Glutamatergic neuron (in vitro differentiated cells): ENCODE results near the gene SLC23A2. TPM values are rescaled to one million over a fixed set of nuclear protein-coding genes. Genes with fewer than 3 reads are reported as not detected.
"Not testable (repeated sequence)": the region's sequence is repeated elsewhere in the genome, so short reads cannot be mapped to it uniquely, and the experiment has no call there.

ENCODE experiments used
- DNase-seq: peaks from one replicate; pipeline ENCODE4 v3.0.0; 2022
- H3K27ac Mint-ChIP-seq: one replicate; pipeline ENCODE4 v1.8.0; 2020; ENCODE audit warnings: mild to moderate bottlenecking, mixed read lengths, inconsistent platforms; ENCODE audit not compliant: unreplicated experiment
- H3K27me3 Mint-ChIP-seq: one replicate; pipeline ENCODE4 v1.8.0; 2020; ENCODE audit warnings: mild to moderate bottlenecking, moderate library complexity, mixed read lengths, inconsistent platforms; ENCODE audit not compliant: unreplicated experiment
- H3K36me3 Mint-ChIP-seq: one replicate; pipeline ENCODE4 v1.8.0; 2020; ENCODE audit warnings: mild to moderate bottlenecking, mixed read lengths, inconsistent platforms; ENCODE audit not compliant: unreplicated experiment
- H3K4me1 Mint-ChIP-seq: one replicate; pipeline ENCODE4 v1.8.0; 2020; ENCODE audit warnings: mild to moderate bottlenecking, low read depth, mixed read lengths, inconsistent platforms; ENCODE audit not compliant: unreplicated experiment
- H3K4me3 Mint-ChIP-seq: one replicate; pipeline ENCODE4 v1.8.0; 2020; ENCODE audit warnings: mild to moderate bottlenecking, mixed read lengths, inconsistent platforms; ENCODE audit not compliant: unreplicated experiment
- H3K9me3 Mint-ChIP-seq: one replicate; pipeline ENCODE4 v1.8.0; 2020; ENCODE audit warnings: mild to moderate bottlenecking, moderate library complexity, mixed read lengths, inconsistent platforms; ENCODE audit not compliant: unreplicated experiment
- CTCF ChIP-seq: fragments of 200-600 bp; sonication (generic); IDR thresholded peaks from one replicate; pipeline ENCODE4 v1.5.0; 2021; ENCODE audit not compliant: partially characterized antibody, unreplicated experiment
- total RNA-seq: library from RNA; stranded (reverse); fragmentation: NEBNext Ultra II Directional; extraction: Animal tissue kit (Norgen Biotek cat#: 25700); gene quantifications from one replicate; pipeline ENCODE4 v1.2.1, GENCODE V29; 2021; ENCODE audit not compliant: unreplicated experiment

The SLC23A2 gene
- total RNA-seq, 1 donor from 2014 or later: 20.4 TPM

GRCh38 chr20:4987130-4987529 lies 14.2 kb downstream of the SLC23A2 start:
- no peaks in the 10 kb centered on the region for H3K9me3 Mint-ChIP-seq
- peaks cover 2% of the 10 kb centered on the region for H3K4me1 Mint-ChIP-seq
- TF ChIP-seq CTCF: no peak
- H3K36me3 Mint-ChIP-seq: no peaks in the 10 kb centered on the region
- H3K27ac Mint-ChIP-seq: no peak overlapping the region
- H3K4me3 Mint-ChIP-seq: no peak overlapping the region
- H3K27me3 Mint-ChIP-seq: no peaks in the 10 kb centered on the region
- no peak for DNase-seq

- TF ChIP-seq CTCF: no peak
- Mint-ChIP-seq H3K4me3 (no peak overlapping the region), H3K9me3 (no peaks in the 10 kb centered on the region), H3K27ac (no peak overlapping the region), H3K27me3 (no peaks in the 10 kb centered on the region), H3K4me1 (peaks cover 2% of the 10 kb centered on the region), H3K36me3 (no peaks in the 10 kb centered on the region)
- no peak for DNase-seq
Measured at GRCh38 chr20:4985658-4986057, 15.7 kb downstream of the SLC23A2 start.

DNA sequence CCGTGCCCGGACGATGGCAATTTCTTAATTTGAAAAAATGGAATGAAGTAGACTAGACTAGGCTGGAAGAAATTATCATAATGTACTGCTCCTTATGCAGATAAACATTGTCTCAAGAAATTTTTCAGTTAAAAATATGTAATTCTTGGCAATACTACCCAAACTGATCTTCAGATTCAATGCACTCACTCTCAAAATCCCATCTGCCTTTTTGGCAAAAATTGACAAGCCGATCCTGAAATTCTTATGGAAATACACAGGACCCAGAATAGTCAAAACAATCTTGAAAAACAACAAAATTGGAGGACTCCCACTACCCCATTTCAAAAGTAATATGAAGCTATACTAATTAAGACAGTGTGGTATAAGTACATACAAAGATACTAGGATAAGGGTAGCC lies 19.0 kb downstream of the SLC23A2 start:
- Mint-ChIP-seq H3K27ac (no peak overlapping the region), H3K36me3 (no peaks in the 10 kb centered on the region), H3K27me3 (no peaks in the 10 kb centered on the region), H3K9me3 (no peaks in the 10 kb centered on the region), H3K4me3 (no peak overlapping the region), H3K4me1 (peaks cover 2% of the 10 kb centered on the region)
- no peak for TF ChIP-seq CTCF
- DNase-seq: no peak

DNA sequence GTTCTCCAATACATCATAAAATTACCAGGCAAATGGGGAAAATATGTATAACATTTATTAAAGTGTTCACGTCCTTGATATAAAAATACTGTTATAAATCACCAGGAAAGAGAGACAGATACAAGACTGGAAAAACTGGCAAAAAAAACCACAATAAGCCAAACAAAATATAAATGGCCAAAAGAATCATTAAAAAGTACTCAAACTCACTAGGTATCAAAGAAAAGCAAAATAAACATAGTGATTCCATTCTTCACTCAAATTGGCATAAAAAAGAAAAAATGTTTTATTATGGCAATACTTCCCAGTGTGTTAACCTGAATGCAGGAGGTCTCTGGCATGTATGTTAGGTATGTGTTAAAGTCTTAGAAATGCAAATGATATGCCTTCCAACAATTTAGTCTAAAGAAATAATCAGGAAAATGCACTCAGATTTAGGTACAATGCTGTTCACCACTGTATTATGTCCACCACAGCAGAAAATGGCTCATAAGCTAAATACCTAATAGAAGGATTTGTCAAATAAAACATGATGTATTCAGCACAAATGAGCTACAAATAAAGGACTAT lies 21.4 kb downstream of the SLC23A2 start:
- H3K27me3 Mint-ChIP-seq: no peaks in the 10 kb centered on the region
- DNase-seq: no peak
- no peak overlapping the region for H3K27ac Mint-ChIP-seq
- TF ChIP-seq CTCF: no peak
- H3K9me3 Mint-ChIP-seq: no peaks in the 10 kb centered on the region
- H3K4me1 Mint-ChIP-seq: no peaks in the 10 kb centered on the region
- H3K4me3 Mint-ChIP-seq: no peak overlapping the region
- H3K36me3 Mint-ChIP-seq: no peaks in the 10 kb centered on the region

DNA sequence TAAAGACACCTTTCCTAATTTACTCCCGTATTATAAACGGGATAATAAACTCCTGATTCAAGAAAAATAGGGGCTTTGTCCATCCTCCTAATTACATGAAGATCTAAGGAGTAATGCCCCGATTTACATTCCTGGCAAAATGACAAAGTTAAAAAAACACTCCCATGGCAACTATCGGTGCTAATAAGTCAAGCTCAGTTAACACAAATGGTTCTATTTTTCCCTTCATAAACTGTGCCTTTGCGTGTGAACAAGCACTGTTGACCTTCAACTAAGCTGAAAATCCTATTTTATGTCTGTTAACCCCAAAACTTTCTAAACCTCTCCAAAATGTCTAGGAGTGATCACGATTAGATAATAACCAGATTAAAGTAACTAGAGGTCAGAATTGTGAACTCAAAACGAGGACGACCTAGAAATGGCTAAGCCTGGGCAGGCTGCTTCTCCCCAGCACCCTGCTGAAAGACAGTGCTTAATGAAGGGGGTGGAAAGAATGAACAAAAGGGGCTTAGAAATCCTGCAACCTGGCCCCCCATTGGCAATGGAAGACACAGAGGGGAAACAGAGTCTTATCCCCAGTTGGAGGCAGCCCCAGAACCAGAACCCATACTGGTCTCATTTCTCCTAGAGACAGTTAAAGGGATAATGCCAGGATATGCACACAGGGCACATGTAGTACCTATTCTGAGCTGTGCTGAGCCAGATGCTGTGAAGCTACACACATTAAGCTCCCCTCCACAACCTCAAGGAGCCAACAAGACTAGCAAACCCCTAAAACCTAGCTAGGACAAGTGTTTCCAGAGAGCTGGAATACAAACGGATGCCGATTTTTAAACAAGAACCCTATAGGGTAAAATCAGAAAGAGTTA lies 23.0 kb downstream of the SLC23A2 start:
- no peaks in the 10 kb centered on the region for H3K4me1 Mint-ChIP-seq
- H3K9me3 Mint-ChIP-seq: no peaks in the 10 kb centered on the region
- TF ChIP-seq CTCF: no peak
- H3K36me3 Mint-ChIP-seq: no peaks in the 10 kb centered on the region
- H3K27me3 Mint-ChIP-seq: no peaks in the 10 kb centered on the region
- no peak overlapping the region for H3K4me3 Mint-ChIP-seq
- no peak overlapping the region for H3K27ac Mint-ChIP-seq
- no peak for DNase-seq

GRCh38 chr20:4976014-4976413 lies 25.3 kb downstream of the SLC23A2 start:
- not testable (repeated sequence) for H3K9me3 Mint-ChIP-seq, DNase-seq, H3K4me3 Mint-ChIP-seq, H3K27me3 Mint-ChIP-seq, H3K36me3 Mint-ChIP-seq, H3K27ac Mint-ChIP-seq, H3K4me1 Mint-ChIP-seq
